ENCODE data around the gene AQP5. TPM values are rescaled to one million over a fixed set of nuclear protein-coding genes. Genes with fewer than 3 reads are reported as not detected.

AQP5 gene
- polyA plus RNA-seq, 3 donors = not detected

GRCh38 chr12:49954863-49955830 is 6.5 kb upstream of the AQP5 start:
- Histone ChIP-seq H3K4me3 (replicated peaks in 1 of 3; ENCODE audit: low read depth in 2 of 3, low read length in 3 of 3) (no peak overlapping the region), H2AFZ (ENCODE audit: insufficient read depth, low read depth, low read length, poor library complexity, severe bottlenecking) (no peak overlapping the region), H3K9ac (ENCODE audit: insufficient read depth, low read length, poor library complexity, severe bottlenecking) (no peak overlapping the region), H3K4me2 (replicated peaks; ENCODE audit: extremely low read depth, low read length, poor library complexity, severe bottlenecking) (no peak overlapping the region), H3K79me2 (ENCODE audit: insufficient read depth, low read length) (no peaks in the 10 kb centered on the region), H3K9me3 (replicated peaks in 1 of 2; ENCODE audit: control insufficient read depth in 1 of 2, insufficient read depth in 1 of 2, low read length in 2 of 2) (peaks cover 0 to 56% of the 10 kb centered on the region in 2 donors), H3K4me1 (ENCODE audit: control insufficient read depth in 1 of 2, insufficient read depth in 2 of 2, low read length in 2 of 2) (peaks cover 29 to 35% of the 10 kb centered on the region in 2 donors), H3K27ac (ENCODE audit: low read depth in 1 of 2, low read length in 2 of 2) (no peak overlapping the region), H4K20me1 (ENCODE audit: insufficient read depth, low read length) (no peaks in the 10 kb centered on the region), H3K36me3 (replicated peaks in 1 of 2; ENCODE audit: control insufficient read depth in 1 of 2, insufficient read depth in 2 of 2, low read length in 2 of 2) (no peaks in the 10 kb centered on the region), H3K27me3 (ENCODE audit: control insufficient read depth in 2 of 2, insufficient read depth in 2 of 2, low read length in 2 of 2) (peaks cover 59 to 98% of the 10 kb centered on the region in 2 donors)
- H3K36me3 Mint-ChIP-seq = peaks cover 0 to 6% of the 10 kb centered on the region in 2 donors
- 13% methylated on average over 45 of the region's 53 CpGs for WGBS (ENCODE audit: insufficient coverage)
- TF ChIP-seq CTCF (IDR thresholded peaks at IDR 0.05) = no peak
- H3K4me3 Mint-ChIP-seq = peak overlapping the region in 1 of 2 donors; percentile 83
- H3K9me3 Mint-ChIP-seq = peaks cover 0 to 14% (median 0%) of the 10 kb centered on the region in 7 donors
- intact Hi-C loops (cut with micrococcal nuclease) = no loop called here
- H3K4me1 Mint-ChIP-seq = peaks cover 27% of the 10 kb centered on the region
- no peak for DNase-seq
- H3K27ac Mint-ChIP-seq = no peak overlapping the region
- peaks cover 92 to 100% (median 96%) of the 10 kb centered on the region in 3 donors for H3K27me3 Mint-ChIP-seq (ENCODE audit: low read depth in 3 of 3)

GRCh38 chr12:49955899-49956662 is 5.6 kb upstream of the AQP5 start:
- Histone ChIP-seq H3K79me2 (ENCODE audit: insufficient read depth, low read length) (no peaks in the 10 kb centered on the region), H3K9me3 (replicated peaks in 1 of 2; ENCODE audit: control insufficient read depth in 1 of 2, insufficient read depth in 1 of 2, low read length in 2 of 2) (peaks cover 0 to 65% of the 10 kb centered on the region in 2 donors), H3K4me3 (replicated peaks in 1 of 3; ENCODE audit: low read depth in 2 of 3, low read length in 3 of 3) (peak overlapping the region in 1 of 3 experiments; percentile 30), H3K27ac (ENCODE audit: low read depth in 1 of 2, low read length in 2 of 2) (no peak overlapping the region), H3K4me2 (replicated peaks; ENCODE audit: extremely low read depth, low read length, poor library complexity, severe bottlenecking) (peak overlapping the region; percentile 16), H4K20me1 (ENCODE audit: insufficient read depth, low read length) (no peaks in the 10 kb centered on the region), H3K27me3 (ENCODE audit: control insufficient read depth in 2 of 2, insufficient read depth in 2 of 2, low read length in 2 of 2) (peaks cover 67 to 99% of the 10 kb centered on the region in 2 donors), H3K36me3 (replicated peaks in 1 of 2; ENCODE audit: control insufficient read depth in 1 of 2, insufficient read depth in 2 of 2, low read length in 2 of 2) (no peaks in the 10 kb centered on the region), H3K9ac (ENCODE audit: insufficient read depth, low read length, poor library complexity, severe bottlenecking) (no peak overlapping the region), H2AFZ (ENCODE audit: insufficient read depth, low read depth, low read length, poor library complexity, severe bottlenecking) (no peak overlapping the region), H3K4me1 (ENCODE audit: control insufficient read depth in 1 of 2, insufficient read depth in 2 of 2, low read length in 2 of 2) (peaks cover 29 to 37% of the 10 kb centered on the region in 2 donors)
- 0% methylated on average over 6 of the region's 13 CpGs for WGBS (ENCODE audit: insufficient coverage)
- H3K27ac Mint-ChIP-seq = peak overlapping the region in 1 of 7 donors; percentile 46
- H3K4me3 Mint-ChIP-seq = peak overlapping the region in 1 of 2 donors; percentile 83
- intact Hi-C loops (cut with micrococcal nuclease) = no loop called here
- peaks cover 0 to 11% of the 10 kb centered on the region in 2 donors for H3K36me3 Mint-ChIP-seq
- no peak for DNase-seq
- H3K27me3 Mint-ChIP-seq (ENCODE audit: low read depth in 3 of 3) = peaks cover 91 to 100% (median 98%) of the 10 kb centered on the region in 3 donors
- peaks cover 32% of the 10 kb centered on the region for H3K4me1 Mint-ChIP-seq
- TF ChIP-seq CTCF (IDR thresholded peaks at IDR 0.05) = no peak
- peaks cover 0 to 20% (median 5%) of the 10 kb centered on the region in 7 donors for H3K9me3 Mint-ChIP-seq

Measured in CD14-positive monocyte (primary cell).